GM23338 (cell line): ENCODE measurements around the gene CIRBP. TPM values are rescaled to one million over a fixed set of nuclear protein-coding genes. Genes with fewer than 3 reads are reported as not detected.

Source experiments
- ATAC-seq: fragments of 200-7000 bp; cut with Tn5 transposase; 3 replicates; pipeline ENCODE4 v1.9.1; 2020
- DNase-seq: peaks from one replicate; pipeline ENCODE4 v3.0.0-alpha.2; 2015; ENCODE audit warnings: low spot score
- H2AFZ ChIP-seq: fragments of 200-600 bp; sonication (generic); 2 replicates; pipeline ENCODE4 v1.8.0; 2016; ENCODE audit warnings: antibody characterized with exemption, mild to moderate bottlenecking, moderate library complexity
- H3F3A ChIP-seq: fragments of 200-600 bp; sonication (generic); replicated peaks from 2 replicates; pipeline ENCODE4 v1.8.0; 2017; ENCODE audit warnings: antibody characterized with exemption, mixed run types, low read depth
- H3K27ac ChIP-seq: fragments of 200-600 bp; sonication (generic); 2 replicates; pipeline ENCODE4 v1.6.1; 2016; ENCODE audit warnings: low read depth
- H3K27me3 ChIP-seq: fragments of 200-600 bp; sonication (generic); 2 replicates; pipeline ENCODE4 v1.8.0; 2016; ENCODE audit warnings: mild to moderate bottlenecking, mixed run types, moderate library complexity; ENCODE audit not compliant: insufficient read depth
- H3K36me3 ChIP-seq: fragments of 200-600 bp; sonication (generic); 2 replicates; pipeline ENCODE4 v1.8.0; 2016; ENCODE audit warnings: mild to moderate bottlenecking; ENCODE audit not compliant: insufficient read depth
- H3K4me1 ChIP-seq: fragments of 200-600 bp; sonication (generic); 2 replicates; pipeline ENCODE4 v1.8.0; 2016; ENCODE audit warnings: mild to moderate bottlenecking, moderate library complexity; ENCODE audit not compliant: insufficient read depth
- H3K4me2 ChIP-seq: fragments of 200-600 bp; sonication (generic); 2 replicates; pipeline ENCODE4 v1.7.1; 2017; ENCODE audit warnings: mixed run types
- H3K4me3 ChIP-seq: fragments of 200-600 bp; sonication (generic); 2 replicates; pipeline ENCODE4 v1.6.1; 2016; ENCODE audit warnings: mixed run types
- H3K79me2 ChIP-seq: fragments of 200-600 bp; sonication (generic); replicated peaks from 2 replicates; pipeline ENCODE4 v1.8.0; 2017; ENCODE audit warnings: mild to moderate bottlenecking; ENCODE audit not compliant: insufficient read depth
- H3K9me2 ChIP-seq: fragments of 200-600 bp; sonication (generic); 2 replicates; pipeline ENCODE4 v1.8.0; 2017; ENCODE audit not compliant: insufficient read depth
- H4K20me1 ChIP-seq: fragments of 200-600 bp; sonication (generic); replicated peaks from 2 replicates; pipeline ENCODE4 v1.8.0; 2017; ENCODE audit warnings: mild to moderate bottlenecking; ENCODE audit not compliant: insufficient read depth
- H3K27ac Mint-ChIP-seq: 2 replicates; pipeline ENCODE4 v1.8.0; 2020; ENCODE audit warnings: inconsistent platforms, mild to moderate bottlenecking, moderate library complexity, mixed read lengths
- H3K27me3 Mint-ChIP-seq: 3 replicates; pipeline ENCODE4 v1.8.0; 2022; ENCODE audit warnings: low read depth, mild to moderate bottlenecking, moderate library complexity, mixed read lengths, inconsistent platforms; ENCODE audit not compliant: insufficient read depth, poor library complexity
- H3K36me3 Mint-ChIP-seq: 3 replicates; pipeline ENCODE4 v1.8.0; 2021; ENCODE audit warnings: low read depth, mild to moderate bottlenecking, inconsistent platforms, moderate library complexity, mixed read lengths
- H3K4me1 Mint-ChIP-seq: 3 replicates; pipeline ENCODE4 v1.8.0; 2020; ENCODE audit warnings: mild to moderate bottlenecking, inconsistent platforms, mixed read lengths
- H3K4me3 Mint-ChIP-seq: 3 replicates; pipeline ENCODE4 v1.8.0; 2021; ENCODE audit warnings: moderate library complexity, mild to moderate bottlenecking, inconsistent platforms, mixed read lengths
- H3K9me3 Mint-ChIP-seq: 3 replicates; pipeline ENCODE4 v1.8.0; 2020; ENCODE audit warnings: moderate library complexity, mild to moderate bottlenecking, inconsistent platforms, mixed read lengths
- CREB1 ChIP-seq: fragments of 250-450 bp; sonication (Bioruptor Pico); IDR thresholded peaks from 2 replicates; pipeline ENCODE4 v1.5.0; 2020; ENCODE audit warnings: low read depth, mild to moderate bottlenecking, moderate library complexity
- JUNB ChIP-seq: IDR thresholded peaks from one replicate; pipeline ENCODE4 v1.6.1; 2016; ENCODE audit warnings: antibody characterized with exemption; ENCODE audit not compliant: unreplicated experiment
- POLR2AphosphoS5 ChIP-seq: IDR thresholded peaks from 2 replicates; pipeline ENCODE4 v1.6.1; 2016; ENCODE audit warnings: antibody characterized with exemption, low read depth
- STAT1 ChIP-seq: IDR thresholded peaks from one replicate; pipeline ENCODE4 v1.6.1; 2016; ENCODE audit warnings: antibody characterized with exemption; ENCODE audit not compliant: unreplicated experiment
- ZNF331 ChIP-seq: fragments of 250-450 bp; sonication (Bioruptor Pico); IDR thresholded peaks from 2 replicates; pipeline ENCODE4 v1.5.0; 2020; ENCODE audit warnings: low read depth, mild to moderate bottlenecking, moderate library complexity
- polyA plus RNA-seq: library from polyadenylated mRNA; unstranded; fragments of >200 nt; fragmentation: Nextera tagmentation; extraction: Ambion mirVana; gene quantifications from 2 replicates; pipeline ENCODE4 v1.2.1, GENCODE V29; 2016
- total RNA-seq: library from RNA; depleted of rRNA; stranded (reverse); fragments of >200 nt; shearing (Covaris generic); gene quantifications from 2 replicates; pipeline ENCODE4 v1.2.3, GENCODE V29; 2014
- TF ChIP-seq, protein P1 (sequence below), 2 experiments: fragments of 200-600 bp in 1 of 2; sonication (generic) in 1 of 2; conservative IDR thresholded peaks; 2 replicates each; pipeline versions ENCODE4 v1.5.1 to v1.6.1; 2016 to 2017; ENCODE audit warnings: antibody characterized with exemption in 2 of 2, low read depth in 2 of 2, mild to moderate bottlenecking in 2 of 2, moderate library complexity in 1 of 2

The CIRBP gene
- total and polyA plus RNA-seq, 2 experiments from 2014 or later = 153 to 202 TPM

DNA sequence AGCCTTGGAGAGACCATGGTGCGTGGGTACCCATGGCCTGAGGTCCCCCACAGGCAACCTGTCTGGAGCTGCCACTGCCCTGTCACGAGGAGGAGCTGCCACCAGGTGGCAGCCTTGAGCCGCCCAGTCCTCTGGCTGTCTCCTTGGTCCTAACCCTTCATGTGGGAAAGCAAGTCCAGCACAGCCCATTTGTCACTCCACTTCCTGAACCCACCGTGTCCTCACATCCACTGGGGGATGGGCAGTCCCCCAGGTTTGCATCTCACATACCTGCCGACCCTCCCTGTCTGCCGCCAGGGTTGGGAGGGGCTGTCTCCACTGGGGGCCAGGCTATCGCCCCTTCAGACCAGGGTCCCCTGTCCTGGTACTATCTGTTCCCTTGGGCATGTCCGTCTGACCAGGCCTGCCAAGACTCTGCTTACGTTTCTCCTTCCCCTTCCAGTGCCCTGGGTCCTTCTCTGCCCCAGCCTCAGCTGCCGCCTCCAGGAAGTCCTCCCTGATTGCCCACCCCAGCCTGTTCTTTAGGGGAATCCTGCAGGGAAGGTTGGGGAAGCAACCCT lies 10.7 kb downstream of the CIRBP start:
- H3K4me3 ChIP-seq = no peak overlapping the region
- H3K27ac ChIP-seq = 0 out of 2 replicates have a peak overlapping the region, but pooled peaks have one; percentile 69
- TF ChIP-seq, protein P1, sequence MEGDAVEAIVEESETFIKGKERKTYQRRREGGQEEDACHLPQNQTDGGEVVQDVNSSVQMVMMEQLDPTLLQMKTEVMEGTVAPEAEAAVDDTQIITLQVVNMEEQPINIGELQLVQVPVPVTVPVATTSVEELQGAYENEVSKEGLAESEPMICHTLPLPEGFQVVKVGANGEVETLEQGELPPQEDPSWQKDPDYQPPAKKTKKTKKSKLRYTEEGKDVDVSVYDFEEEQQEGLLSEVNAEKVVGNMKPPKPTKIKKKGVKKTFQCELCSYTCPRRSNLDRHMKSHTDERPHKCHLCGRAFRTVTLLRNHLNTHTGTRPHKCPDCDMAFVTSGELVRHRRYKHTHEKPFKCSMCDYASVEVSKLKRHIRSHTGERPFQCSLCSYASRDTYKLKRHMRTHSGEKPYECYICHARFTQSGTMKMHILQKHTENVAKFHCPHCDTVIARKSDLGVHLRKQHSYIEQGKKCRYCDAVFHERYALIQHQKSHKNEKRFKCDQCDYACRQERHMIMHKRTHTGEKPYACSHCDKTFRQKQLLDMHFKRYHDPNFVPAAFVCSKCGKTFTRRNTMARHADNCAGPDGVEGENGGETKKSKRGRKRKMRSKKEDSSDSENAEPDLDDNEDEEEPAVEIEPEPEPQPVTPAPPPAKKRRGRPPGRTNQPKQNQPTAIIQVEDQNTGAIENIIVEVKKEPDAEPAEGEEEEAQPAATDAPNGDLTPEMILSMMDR (conservative IDR thresholded peaks at IDR 0.05; ENCODE audit: low read depth in 2 of 2) = peak; percentile 94 to 96
- 0 out of 2 replicates have a peak, but pooled peaks have one; percentile 11 for TF ChIP-seq CREB1 (CRISPR knock-in tag)
- no peak for TF ChIP-seq POLR2AphosphoS5
- H3K4me1 ChIP-seq = 0 out of 2 replicates have a peak, but pooled peaks cover 3% of the 10 kb centered on the region
- H4K20me1 ChIP-seq = no peaks in the 10 kb centered on the region
- Mint-ChIP-seq H3K27me3 (peaks cover 21% of the 10 kb centered on the region), H3K36me3 (peaks cover 12% of the 10 kb centered on the region; the same call in 2 of the 3 replicates), H3K27ac (peak overlapping the region; percentile 67; the same call in 1 of the 2 replicates), H3K4me1 (peaks cover 22% of the 10 kb centered on the region), H3K9me3 (no peaks in the 10 kb centered on the region; the same call in 2 of the 3 replicates), H3K4me3 (no peak overlapping the region; the same call in 2 of the 3 replicates)
- peaks cover 11% of the 10 kb centered on the region for H3K27me3 ChIP-seq
- peaks cover 6% of the 10 kb centered on the region for H3K79me2 ChIP-seq
- H3F3A ChIP-seq = peaks cover 28% of the 10 kb centered on the region
- ATAC-seq (peak; percentile 34), DNase-seq (peak; percentile 86)
- no peak overlapping the region for H2AFZ ChIP-seq
- no peaks in the 10 kb centered on the region for H3K36me3 ChIP-seq
- no peak overlapping the region for H3K4me2 ChIP-seq
- no peaks in the 10 kb centered on the region for H3K9me2 ChIP-seq

DNA sequence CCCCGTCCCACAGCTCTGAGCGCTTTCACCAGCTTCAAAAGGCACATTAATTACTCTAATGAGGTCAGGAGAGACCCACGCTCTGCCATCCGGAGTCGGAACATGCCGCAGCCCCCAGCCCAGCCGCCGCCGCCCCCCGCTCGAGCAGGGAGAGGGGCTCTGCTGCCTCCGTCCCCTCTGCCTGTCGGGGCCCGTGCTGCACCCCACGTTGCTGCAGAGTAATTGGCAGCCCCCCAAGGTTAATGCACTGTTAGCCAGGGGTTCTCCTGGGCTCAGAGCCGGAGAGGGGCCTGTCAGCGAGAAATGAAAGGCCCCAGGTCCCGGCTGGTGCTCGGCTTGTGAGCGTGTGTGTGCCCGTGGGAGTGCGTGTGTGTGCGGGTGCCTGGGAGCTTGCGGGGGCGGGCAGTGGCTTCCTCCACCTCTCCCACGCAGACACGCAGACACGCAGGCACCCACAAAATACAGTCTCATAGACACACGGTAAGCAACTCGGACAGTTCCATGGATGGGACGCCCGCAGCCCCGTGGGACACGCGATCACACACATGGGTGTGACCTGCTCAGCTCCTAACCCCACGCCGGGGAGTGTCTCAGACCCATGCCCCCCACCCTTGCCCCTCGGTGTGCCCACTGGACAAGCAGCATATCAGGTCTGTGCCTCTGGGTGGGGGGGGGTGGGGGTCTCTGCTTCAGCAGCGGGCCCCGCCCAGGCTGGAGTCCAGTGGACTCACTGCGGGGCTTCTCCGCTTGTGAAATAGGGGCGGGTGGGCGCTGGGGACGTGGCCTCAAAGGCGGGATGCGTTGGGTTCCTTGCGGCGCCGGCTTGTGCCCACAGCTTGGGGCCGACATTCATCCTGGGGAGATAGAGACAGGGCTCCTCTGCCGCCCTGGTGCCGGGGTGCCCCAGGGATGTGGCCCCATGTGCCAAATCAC lies 11.8 kb downstream of the CIRBP start:
- ATAC-seq = no peak
- no peak overlapping the region for H3K27ac ChIP-seq
- no peak overlapping the region for H2AFZ ChIP-seq
- H3K4me2 ChIP-seq = no peak overlapping the region
- H3K4me1 Mint-ChIP-seq = peaks cover 24% of the 10 kb centered on the region
- peaks cover 24% of the 10 kb centered on the region for H3K27me3 Mint-ChIP-seq
- H3K9me3 Mint-ChIP-seq = no peaks in the 10 kb centered on the region; the same call in 2 of the 3 replicates
- peaks cover 29% of the 10 kb centered on the region for H3F3A ChIP-seq
- DNase-seq = no peak
- peaks cover 12% of the 10 kb centered on the region; the same call in 2 of the 3 replicates for H3K36me3 Mint-ChIP-seq
- 0 out of 2 replicates have a peak overlapping the region, but pooled peaks have one; percentile 47 for H3K27ac Mint-ChIP-seq
- no peaks in the 10 kb centered on the region for H3K36me3 ChIP-seq
- 0 out of 2 replicates have a peak, but pooled peaks cover 3% of the 10 kb centered on the region for H3K4me1 ChIP-seq
- no peaks in the 10 kb centered on the region for H3K9me2 ChIP-seq
- no peaks in the 10 kb centered on the region for H4K20me1 ChIP-seq
- peaks cover 18% of the 10 kb centered on the region for H3K27me3 ChIP-seq
- TF ChIP-seq POLR2AphosphoS5 (no peak), ZNF331 (CRISPR knock-in tag) (no peak), JUNB (no peak), STAT1 (no peak)
- no peak overlapping the region for H3K4me3 ChIP-seq
- H3K79me2 ChIP-seq = peaks cover 6% of the 10 kb centered on the region
- H3K4me3 Mint-ChIP-seq = no peak overlapping the region
